ENCODE measurements around the gene SYTL3. TPM values are rescaled to one million over a fixed set of nuclear protein-coding genes. Genes with fewer than 3 reads are reported as not detected.

The SYTL3 gene
- total RNA-seq, 4 donors from 2014 or later = 3.0 to 16.7 (median 6.7) TPM

- H3K27ac ChIP-seq = no peak overlapping the region
- TF ChIP-seq CTCF (IDR thresholded peaks at IDR 0.05 in 4 of 5, conservative IDR thresholded peaks at IDR 0.05 in 1 of 5) = no peak
- no peak for TF ChIP-seq POLR2A (IDR thresholded peaks at IDR 0.05)
- no peaks in the 10 kb centered on the region for H3K4me1 ChIP-seq
- in situ Hi-C loops (cut with MboI; ENCODE audit: low sequenced_read_pairs in 4 of 4) (no loop called here), intact Hi-C loops (cut with DNase I; ENCODE audit: low total_unique reads) (no loop called here)
- no peaks in the 10 kb centered on the region for H3K27me3 ChIP-seq
- H3K4me3 ChIP-seq = no peak overlapping the region
- ATAC-seq (no peak), DNase-seq (no peak)
- no peaks in the 10 kb centered on the region for H3K9me3 ChIP-seq
- H3K36me3 ChIP-seq = peaks cover 0 to 72% of the 10 kb centered on the region in 2 donors
These were observed 115.1 kb downstream of the SYTL3 start for GRCh38 chr6:158764926-158765325.

GRCh38 chr6:158765499-158766068, 115.7 kb downstream of the SYTL3 start:
- ATAC-seq (no peak), DNase-seq (no peak)
- Histone ChIP-seq H3K4me3 (no peak overlapping the region), H3K27ac (no peak overlapping the region), H3K36me3 (peaks cover 0 to 74% of the 10 kb centered on the region in 2 donors), H3K4me1 (no peaks in the 10 kb centered on the region), H3K9me3 (no peaks in the 10 kb centered on the region), H3K27me3 (no peaks in the 10 kb centered on the region)
- intact Hi-C loops (cut with DNase I; ENCODE audit: low total_unique reads) (no loop called here), in situ Hi-C loops (cut with MboI; ENCODE audit: low sequenced_read_pairs in 4 of 4) (no loop called here)
- no peak for TF ChIP-seq CTCF (IDR thresholded peaks at IDR 0.05 in 4 of 5, conservative IDR thresholded peaks at IDR 0.05 in 1 of 5)
- TF ChIP-seq POLR2A (IDR thresholded peaks at IDR 0.05) = no peak

- H3K27me3 ChIP-seq = no peaks in the 10 kb centered on the region
- TF ChIP-seq POLR2A (IDR thresholded peaks at IDR 0.05) = no peak
- no peak for TF ChIP-seq CTCF (IDR thresholded peaks at IDR 0.05 in 4 of 5, conservative IDR thresholded peaks at IDR 0.05 in 1 of 5)
- intact Hi-C loops (cut with DNase I; ENCODE audit: low total_unique reads) = no loop called here
- no peak overlapping the region for H3K27ac ChIP-seq
- H3K4me3 ChIP-seq = no peak overlapping the region
- H3K9me3 ChIP-seq = no peaks in the 10 kb centered on the region
- in situ Hi-C loops (cut with MboI; ENCODE audit: low sequenced_read_pairs in 4 of 4) = no loop called here
- H3K36me3 ChIP-seq = peaks cover 0 to 78% of the 10 kb centered on the region in 2 donors
- no peaks in the 10 kb centered on the region for H3K4me1 ChIP-seq
- no peak for DNase-seq
- no peak for ATAC-seq
These were observed 117.0 kb downstream of the SYTL3 start for GRCh38 chr6:158766621-158767455.

- H3K4me1 ChIP-seq = no peaks in the 10 kb centered on the region
- peaks cover 0 to 75% of the 10 kb centered on the region in 2 donors for H3K36me3 ChIP-seq
- no peak for ATAC-seq
- in situ Hi-C loops (cut with MboI; ENCODE audit: low sequenced_read_pairs in 4 of 4) (no loop called here), intact Hi-C loops (cut with DNase I; ENCODE audit: low total_unique reads) (no loop called here)
- no peaks in the 10 kb centered on the region for H3K9me3 ChIP-seq
- H3K27ac ChIP-seq = no peak overlapping the region
- TF ChIP-seq CTCF (IDR thresholded peaks at IDR 0.05 in 4 of 5, conservative IDR thresholded peaks at IDR 0.05 in 1 of 5) = no peak
- TF ChIP-seq POLR2A (IDR thresholded peaks at IDR 0.05) = no peak
- no peak for DNase-seq
- no peak overlapping the region for H3K4me3 ChIP-seq
- no peaks in the 10 kb centered on the region for H3K27me3 ChIP-seq
These were observed 117.9 kb downstream of the SYTL3 start for GRCh38 chr6:158767709-158768108.

All from gastrocnemius medialis (tissue), 4 donors.